Keratinocyte (primary cell): Measurements from ENCODE around the gene LGALS7B. TPM values are rescaled to one million over a fixed set of nuclear protein-coding genes. Genes with fewer than 3 reads are reported as not detected.

Experiments used
- DNase-seq: peaks from one replicate; pipeline ENCODE4 v3.0.0-alpha.2; 2011; ENCODE audit warnings: low read depth, missing footprints, low spot score
- FAIRE-seq: peaks from 2 replicates; lab custom pipeline; 2011; peaks lifted over from hg19 to GRCh38; lab: Jason Lieb, UNC
- H2AFZ ChIP-seq: 2 replicates; pipeline ENCODE4 v1.6.0; 2012; ENCODE audit warnings: low read length, control low read depth, inconsistent platforms; ENCODE audit not compliant: control insufficient read depth
- H3K27ac ChIP-seq: 2 replicates; pipeline ENCODE4 v1.5.1; 2011; ENCODE audit warnings: low read length; ENCODE audit not compliant: control insufficient read depth, insufficient read depth
- H3K27me3 ChIP-seq: 3 replicates; pipeline ENCODE4 v1.6.0; 2011; ENCODE audit warnings: low read length; ENCODE audit not compliant: control insufficient read depth, insufficient read depth; ENCODE audit errors: extremely low read depth
- H3K36me3 ChIP-seq, 2 experiments: 2 replicates in 1 of 2; 3 replicates in 1 of 2; pipeline ENCODE4 v1.5.1; 2011; ENCODE audit warnings: low read length in 2 of 2, mild to moderate bottlenecking in 1 of 2; ENCODE audit not compliant: control insufficient read depth in 2 of 2, insufficient read depth in 2 of 2; ENCODE audit errors: extremely low read depth in 1 of 2
- H3K4me1 ChIP-seq: 3 replicates; pipeline ENCODE4 v1.5.1; 2011; ENCODE audit warnings: low read length; ENCODE audit not compliant: control insufficient read depth, insufficient read depth; ENCODE audit errors: extremely low read depth
- H3K4me2 ChIP-seq: 3 replicates; pipeline ENCODE4 v1.6.0; 2011; ENCODE audit warnings: low read depth, low read length; ENCODE audit not compliant: control insufficient read depth, insufficient read depth; ENCODE audit errors: extremely low read depth
- H3K4me3 ChIP-seq, 3 experiments: fragments of 200-600 bp in 1 of 3; sonication (generic) in 1 of 3; 2 replicates in 2 of 3; 3 replicates in 1 of 3; pipeline ENCODE4 v1.5.1; 2011 to 2016; ENCODE audit warnings: low read length in 3 of 3, mild to moderate bottlenecking in 3 of 3, control low read depth in 2 of 3, inconsistent platforms in 1 of 3, low read depth in 1 of 3, mixed read lengths in 1 of 3, mixed run types in 1 of 3, moderate library complexity in 1 of 3; ENCODE audit not compliant: control insufficient read depth in 2 of 3, insufficient read depth in 2 of 3; ENCODE audit errors: extremely low read depth in 1 of 3
- H3K79me2 ChIP-seq: 2 replicates; pipeline ENCODE4 v1.6.0; 2012; ENCODE audit warnings: low read length; ENCODE audit not compliant: control insufficient read depth, insufficient read depth
- H3K9ac ChIP-seq: 3 replicates; pipeline ENCODE4 v1.6.0; 2011; ENCODE audit warnings: low read length; ENCODE audit not compliant: control insufficient read depth, insufficient read depth; ENCODE audit errors: extremely low read depth
- H3K9me1 ChIP-seq: 3 replicates; pipeline ENCODE4 v1.6.0; 2011; ENCODE audit warnings: low read length; ENCODE audit not compliant: control insufficient read depth, insufficient read depth; ENCODE audit errors: extremely low read depth
- H3K9me3 ChIP-seq: 2 replicates; pipeline ENCODE4 v1.5.1; 2012; ENCODE audit warnings: low read depth, low read length; ENCODE audit not compliant: control insufficient read depth
- H4K20me1 ChIP-seq: 3 replicates; pipeline ENCODE4 v1.6.0; 2011; ENCODE audit warnings: low read length; ENCODE audit not compliant: control insufficient read depth, insufficient read depth; ENCODE audit errors: extremely low read depth
- CTCF ChIP-seq, 3 experiments: IDR thresholded peaks in 1 of 3; conservative IDR thresholded peaks in 1 of 3; optimal IDR thresholded peaks in 1 of 3; 2 replicates in 2 of 3; 3 replicates in 1 of 3; pipeline versions ENCODE3 to v1.5.1; 2011; ENCODE audit warnings: low read length in 3 of 3, mild to moderate bottlenecking in 3 of 3, moderate library complexity in 2 of 3, control low read depth in 1 of 3, inconsistent platforms in 1 of 3; ENCODE audit not compliant: insufficient read depth in 2 of 3; ENCODE audit errors: extremely low read depth in 1 of 3
- EZH2 ChIP-seq: IDR thresholded peaks from one replicate; pipeline ENCODE4 v1.6.1; 2012; ENCODE audit warnings: inconsistent platforms, mild to moderate bottlenecking, low read length, moderate library complexity
- dilution Hi-C: fragments of 300-500 bp; cut with MboI; formaldehyde crosslinking; loops from one replicate; pipeline ENCODE4 v1.7.0; 2020; ENCODE audit warnings: low sequenced_read_pairs; ENCODE audit not compliant: extremely low pct_ligation_motif_present
- polyA plus RNA-seq, 5 experiments: library from polyadenylated mRNA; depleted of rRNA in 3 of 5; stranded (reverse) in 3 of 5; stranded (forward) in 1 of 5; unstranded in 1 of 5; fragments of >200 nt; gene quantifications; 1 replicate in 1 of 5; 2 replicates in 3 of 5; 3 replicates in 1 of 5; pipeline versions ENCODE4 v1.2.1 to v1.2.3, GENCODE V29; 2011 to 2012; ENCODE audit warnings: missing spikeins in 2 of 5, low read depth in 1 of 5, low replicate concordance in 1 of 5

The LGALS7B gene
- polyA plus RNA-seq, 1 donor (not counting 4 experiments of a cell fraction or from before 2014, with no cell fraction given): 1,668 TPM

GRCh38 chr19:38744298-38744681 is 44.7 kb upstream of the LGALS7B start, which contains the start of gene CAPN12:
Gene CAPN12 (minus strand): TSS chr19:38744474. CDS start chr19:38744165, 309 bp downstream.
- DNase-seq: no peak
- Histone ChIP-seq H3K4me1 (peaks cover 6% of the 10 kb centered on the region), H4K20me1 (no peaks in the 10 kb centered on the region)

GRCh38 chr19:38744874-38745273 is 44.1 kb upstream of the LGALS7B start:
- DNase-seq: no peak
- Histone ChIP-seq H3K4me3 (no peak overlapping the region), H3K79me2 (no peaks in the 10 kb centered on the region), H3K9ac (no peak overlapping the region), H3K4me2 (no peak overlapping the region), H4K20me1 (no peaks in the 10 kb centered on the region), H3K27ac (no peak overlapping the region), H3K9me3 (no peaks in the 10 kb centered on the region), H3K9me1 (no peaks in the 10 kb centered on the region), H3K4me1 (peaks cover under 1% of the 10 kb centered on the region), H3K27me3 (no peaks in the 10 kb centered on the region), H3K36me3 (no peaks in the 10 kb centered on the region), H2AFZ (no peak overlapping the region)
- dilution Hi-C loops: no loop called here
- FAIRE-seq: no peak
- TF ChIP-seq CTCF (optimal IDR thresholded peaks at IDR 0.05 in 1 of 3, IDR thresholded peaks at IDR 0.05 in 1 of 3, conservative IDR thresholded peaks at IDR 0.05 in 1 of 3; ENCODE audit: extremely low read depth in 1 of 3, insufficient read depth in 2 of 3, low read length in 3 of 3) (no peak), EZH2 (no peak)

More at GRCh38 chr19:38744298-38744681, 44.7 kb upstream of the LGALS7B start, which contains the start of gene CAPN12:
- Histone ChIP-seq H3K27me3 (no peaks in the 10 kb centered on the region), H3K36me3 (no peaks in the 10 kb centered on the region), H3K27ac (no peak within 1 kb of the TSS), H3K9ac (no peak within 1 kb of the TSS), H3K4me3 (no peak within 1 kb of the TSS), H3K79me2 (no peaks in the 10 kb centered on the region), H3K9me1 (no peaks in the 10 kb centered on the region), H3K9me3 (no peaks in the 10 kb centered on the region), H3K4me2 (no peak within 1 kb of the TSS), H2AFZ (no peak within 1 kb of the TSS)
- dilution Hi-C loops: no loop called here
- TF ChIP-seq CTCF (optimal IDR thresholded peaks at IDR 0.05 in 1 of 3, IDR thresholded peaks at IDR 0.05 in 1 of 3, conservative IDR thresholded peaks at IDR 0.05 in 1 of 3; ENCODE audit: extremely low read depth in 1 of 3, insufficient read depth in 2 of 3, low read length in 3 of 3): no peak
- TF ChIP-seq EZH2: no peak
- no peak for FAIRE-seq
